ENCODE data around the gene NSUN2.
"Not testable (repeated sequence)": the region's sequence is repeated elsewhere in the genome, so short reads cannot be mapped to it uniquely, and the experiment has no call there.

The NSUN2 gene

DNA sequence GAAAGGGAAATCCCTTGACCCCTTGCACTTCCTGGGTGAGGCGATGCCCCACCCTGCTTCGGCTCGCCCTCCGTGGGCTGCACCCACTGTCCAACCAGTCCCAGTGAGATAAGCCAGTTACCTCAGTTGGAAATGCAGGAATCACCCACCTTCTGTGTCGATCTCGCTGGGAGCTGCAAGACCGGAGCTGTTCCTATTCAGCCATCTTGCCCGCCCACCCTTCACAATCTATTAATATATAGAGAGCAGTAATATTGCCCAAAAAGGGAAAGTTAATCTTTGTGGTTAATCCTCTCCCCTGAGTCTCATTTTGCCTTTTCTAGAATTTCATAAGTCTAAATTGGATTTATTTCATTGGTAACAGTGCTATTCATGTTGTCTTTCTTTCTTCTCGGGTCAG, 16.8 kb upstream of the NSUN2 start:
- in situ Hi-C loops (cut with HindIII; ENCODE audit: low sequenced_read_pairs), result no loop called here
- TF ChIP-seq, protein P1, sequence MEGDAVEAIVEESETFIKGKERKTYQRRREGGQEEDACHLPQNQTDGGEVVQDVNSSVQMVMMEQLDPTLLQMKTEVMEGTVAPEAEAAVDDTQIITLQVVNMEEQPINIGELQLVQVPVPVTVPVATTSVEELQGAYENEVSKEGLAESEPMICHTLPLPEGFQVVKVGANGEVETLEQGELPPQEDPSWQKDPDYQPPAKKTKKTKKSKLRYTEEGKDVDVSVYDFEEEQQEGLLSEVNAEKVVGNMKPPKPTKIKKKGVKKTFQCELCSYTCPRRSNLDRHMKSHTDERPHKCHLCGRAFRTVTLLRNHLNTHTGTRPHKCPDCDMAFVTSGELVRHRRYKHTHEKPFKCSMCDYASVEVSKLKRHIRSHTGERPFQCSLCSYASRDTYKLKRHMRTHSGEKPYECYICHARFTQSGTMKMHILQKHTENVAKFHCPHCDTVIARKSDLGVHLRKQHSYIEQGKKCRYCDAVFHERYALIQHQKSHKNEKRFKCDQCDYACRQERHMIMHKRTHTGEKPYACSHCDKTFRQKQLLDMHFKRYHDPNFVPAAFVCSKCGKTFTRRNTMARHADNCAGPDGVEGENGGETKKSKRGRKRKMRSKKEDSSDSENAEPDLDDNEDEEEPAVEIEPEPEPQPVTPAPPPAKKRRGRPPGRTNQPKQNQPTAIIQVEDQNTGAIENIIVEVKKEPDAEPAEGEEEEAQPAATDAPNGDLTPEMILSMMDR (IDR thresholded peaks at IDR 0.05; ENCODE audit: low read depth, low read length), result no peak
- no peak overlapping the region for H3K4me3 ChIP-seq (ENCODE audit: low read depth, low read length)
- no peak for DNase-seq (ENCODE audit: low read depth, low spot score)

DNA sequence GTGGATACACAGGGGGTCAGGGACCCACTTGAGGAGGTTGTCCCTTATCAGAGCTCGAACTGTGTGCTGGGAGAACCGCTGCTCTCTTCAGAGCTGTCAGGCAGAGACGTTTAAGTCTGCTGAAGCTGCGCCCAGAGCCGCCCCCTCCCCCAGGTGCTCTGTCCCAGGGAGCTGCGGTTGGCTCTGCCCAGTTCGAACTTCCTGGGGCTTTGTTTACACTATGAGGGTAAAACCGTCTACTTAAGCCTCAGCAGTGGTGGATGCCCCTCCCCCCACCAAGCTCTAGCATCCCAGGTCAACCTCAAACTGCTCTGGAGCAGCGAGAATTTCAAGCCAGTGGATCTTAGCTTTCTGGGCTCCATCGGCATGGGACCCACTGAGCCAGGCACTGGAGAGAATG, 16.3 kb upstream of the NSUN2 start:
- TF ChIP-seq, protein P1 (IDR thresholded peaks at IDR 0.05; ENCODE audit: low read depth, low read length), result no peak
- in situ Hi-C loops (cut with HindIII; ENCODE audit: low sequenced_read_pairs), result no loop called here
- DNase-seq (ENCODE audit: low read depth, low spot score), result no peak
- H3K4me3 ChIP-seq (ENCODE audit: low read depth, low read length), result no peak overlapping the region

DNA sequence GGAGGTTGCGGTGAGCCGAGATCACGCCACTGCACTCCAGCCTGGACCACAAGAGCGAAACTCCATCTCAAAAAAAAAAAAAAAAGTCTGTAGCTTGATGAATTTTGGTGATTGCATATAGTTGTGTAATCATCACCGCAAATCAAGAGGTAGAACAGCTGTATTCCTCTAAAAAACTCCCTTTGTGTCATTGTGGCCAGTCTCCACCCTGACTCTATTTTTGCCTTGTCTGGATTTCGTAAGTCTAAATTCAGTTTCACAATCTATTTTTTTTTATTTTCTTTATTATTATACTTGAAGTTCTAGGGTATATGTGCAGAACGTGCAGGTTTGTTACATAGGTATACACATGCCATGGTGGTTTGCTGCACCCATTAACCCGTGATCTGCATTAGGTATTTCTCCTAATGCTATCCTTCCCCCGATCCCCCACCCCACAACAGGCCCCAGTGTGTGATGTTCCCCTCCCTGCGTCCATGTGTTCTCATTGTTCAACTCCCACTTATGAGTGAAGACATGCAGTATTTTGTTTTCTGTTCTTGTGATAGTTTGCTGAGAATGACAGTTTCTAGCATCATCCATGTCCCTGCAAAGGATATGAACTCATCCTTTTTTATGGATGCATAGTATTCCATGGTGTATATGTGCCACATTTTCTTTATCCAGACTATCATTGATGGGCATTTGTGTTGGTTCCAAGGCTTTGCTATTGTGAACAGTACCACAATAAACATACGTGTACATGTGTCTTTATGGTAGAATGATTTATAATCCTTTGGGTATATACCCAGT, 12.9 kb upstream of the NSUN2 start:
- DNase-seq (ENCODE audit: low read depth, low spot score); H3K4me3 ChIP-seq (ENCODE audit: low read depth, low read length); in situ Hi-C loops (cut with HindIII; ENCODE audit: low sequenced_read_pairs): not testable (repeated sequence)

DNA sequence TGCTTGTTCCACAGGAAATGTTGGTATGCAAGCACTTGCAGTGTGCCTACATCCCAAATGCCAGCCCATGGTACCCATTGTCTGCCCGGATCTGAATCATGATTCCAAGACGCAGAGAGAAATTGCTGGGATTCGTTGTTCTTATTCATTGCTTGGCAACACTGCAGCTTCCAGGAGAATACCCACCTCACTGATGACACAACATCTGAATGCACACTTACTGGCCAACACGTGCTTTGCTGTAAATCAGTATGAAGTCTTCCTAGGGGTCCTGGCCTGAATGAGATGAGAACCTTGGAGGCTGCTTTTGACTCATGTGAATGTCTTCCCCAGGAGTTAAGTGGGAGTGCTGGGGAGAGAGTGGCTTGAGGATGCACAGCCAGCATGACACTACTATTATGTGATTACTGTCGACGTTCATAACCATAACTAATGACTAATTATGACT, 12.0 kb upstream of the NSUN2 start:
- TF ChIP-seq, protein P1 (IDR thresholded peaks at IDR 0.05; ENCODE audit: low read depth, low read length), result no peak

DNA sequence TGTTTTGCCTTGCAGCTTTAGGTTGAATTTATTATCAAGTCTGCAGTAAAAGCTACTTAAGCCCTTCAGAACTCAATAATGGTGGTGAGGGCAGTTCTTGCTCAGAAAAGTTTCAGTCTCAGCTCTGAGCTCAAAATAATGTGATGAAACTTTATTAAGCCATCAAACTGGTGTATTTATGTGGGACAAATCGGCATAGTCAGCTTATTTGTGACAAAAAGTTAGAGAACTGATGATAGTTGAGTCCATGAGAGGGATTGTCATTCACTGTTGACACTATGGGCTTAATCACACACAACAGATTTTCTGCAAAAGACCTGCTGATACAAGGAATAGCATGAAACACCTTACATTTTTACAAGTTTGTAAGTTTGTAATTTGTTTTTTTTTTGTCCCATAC, 9.8 kb upstream of the NSUN2 start:
- H3K4me3 ChIP-seq (ENCODE audit: low read depth, low read length), result no peak overlapping the region
- TF ChIP-seq, protein P1 (IDR thresholded peaks at IDR 0.05; ENCODE audit: low read depth, low read length), result no peak
- in situ Hi-C loops (cut with HindIII; ENCODE audit: low sequenced_read_pairs), result no loop called here
- DNase-seq (ENCODE audit: low read depth, low spot score), result no peak

More for the DNA sequence above, 12.0 kb upstream of the NSUN2 start:
- no peak overlapping the region for H3K4me3 ChIP-seq (ENCODE audit: low read depth, low read length)
- in situ Hi-C loops (cut with HindIII; ENCODE audit: low sequenced_read_pairs), result no loop called here
- peak; percentile 68 for DNase-seq (ENCODE audit: low read depth, low spot score)

DNA sequence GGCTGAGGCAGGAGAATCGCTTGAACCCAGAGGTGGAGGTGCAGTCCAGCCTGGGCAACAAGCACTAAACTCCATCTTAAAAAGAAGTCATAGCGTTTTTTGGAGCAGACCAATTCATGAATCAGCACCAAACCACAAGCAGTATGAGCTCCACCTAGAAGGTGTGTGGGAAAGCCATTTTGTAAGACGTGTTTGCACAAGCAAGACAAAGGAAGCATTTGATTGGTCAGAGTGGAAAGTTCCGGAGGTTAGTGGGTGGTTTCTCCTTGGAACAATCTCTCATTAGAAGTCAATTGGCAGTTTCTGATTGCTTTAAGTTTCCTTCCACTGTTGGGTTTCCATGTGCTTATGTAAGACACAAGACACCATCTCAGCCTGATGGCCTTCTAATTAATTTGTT, 5.4 kb upstream of the NSUN2 start:
- no peak for DNase-seq (ENCODE audit: low read depth, low spot score)
- H3K4me3 ChIP-seq (ENCODE audit: low read depth, low read length), result no peak overlapping the region
- in situ Hi-C loops (cut with HindIII; ENCODE audit: low sequenced_read_pairs), result no loop called here
- TF ChIP-seq, protein P1 (IDR thresholded peaks at IDR 0.05; ENCODE audit: low read depth, low read length), result no peak

DNA sequence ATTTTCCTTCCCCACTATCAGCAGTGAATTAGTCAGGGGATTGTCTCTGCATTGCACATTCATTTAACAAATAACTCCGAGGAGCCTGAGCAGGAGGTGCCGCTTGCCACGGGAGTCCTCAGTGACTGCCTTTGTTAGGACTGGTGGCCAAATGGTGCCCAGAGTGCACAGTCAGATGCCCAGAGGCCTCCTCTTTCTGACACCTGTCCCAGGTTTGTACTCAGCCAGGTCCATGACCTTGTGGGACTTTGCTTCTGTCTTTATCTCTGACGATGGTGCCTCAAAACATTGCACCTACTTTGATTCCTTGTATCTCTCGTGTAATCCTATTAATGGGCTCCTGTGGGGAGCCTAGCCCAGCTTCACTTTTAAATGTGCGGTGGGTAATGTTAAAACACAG, 4.7 kb upstream of the NSUN2 start:
- in situ Hi-C loops (cut with HindIII; ENCODE audit: low sequenced_read_pairs), result no loop called here
- TF ChIP-seq, protein P1 (IDR thresholded peaks at IDR 0.05; ENCODE audit: low read depth, low read length), result no peak
- no peak overlapping the region for H3K4me3 ChIP-seq (ENCODE audit: low read depth, low read length)
- DNase-seq (ENCODE audit: low read depth, low spot score), result no peak
